22Rv1 (cell line): ENCODE measurements around the gene PDK2.

Experiments used
- ZFX ChIP-seq: fragments of 450-650 bp; IDR thresholded peaks from 2 replicates; pipeline ENCODE4 v1.6.1; 2017; ENCODE audit warnings: antibody characterized with exemption, borderline replicate concordance
- TF ChIP-seq, protein P1 (sequence below): fragments of 450-650 bp; IDR thresholded peaks from 2 replicates; pipeline ENCODE4 v1.5.1; 2017; ENCODE audit warnings: mild to moderate bottlenecking

DNA sequence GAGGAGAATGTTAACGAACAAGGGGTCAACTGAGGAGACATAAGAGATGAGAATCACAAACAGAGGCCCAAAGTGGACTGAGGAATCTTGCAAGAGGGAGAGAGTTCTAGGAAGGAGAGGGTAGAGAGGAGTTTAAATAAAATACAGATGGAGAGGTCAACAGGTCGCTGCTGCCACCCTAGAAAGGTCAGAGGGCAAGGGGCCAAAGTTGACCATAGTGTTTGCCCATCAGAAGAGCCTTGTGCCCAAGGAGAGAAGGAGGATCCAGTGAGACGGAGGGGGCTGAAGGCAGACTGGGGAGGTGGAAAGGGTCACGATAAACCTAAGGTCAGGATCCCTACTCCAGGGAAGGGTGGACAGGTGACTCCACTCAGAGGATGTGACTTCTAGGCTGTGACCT is 46.2 kb upstream of the PDK2 start:
- TF ChIP-seq, protein P1, sequence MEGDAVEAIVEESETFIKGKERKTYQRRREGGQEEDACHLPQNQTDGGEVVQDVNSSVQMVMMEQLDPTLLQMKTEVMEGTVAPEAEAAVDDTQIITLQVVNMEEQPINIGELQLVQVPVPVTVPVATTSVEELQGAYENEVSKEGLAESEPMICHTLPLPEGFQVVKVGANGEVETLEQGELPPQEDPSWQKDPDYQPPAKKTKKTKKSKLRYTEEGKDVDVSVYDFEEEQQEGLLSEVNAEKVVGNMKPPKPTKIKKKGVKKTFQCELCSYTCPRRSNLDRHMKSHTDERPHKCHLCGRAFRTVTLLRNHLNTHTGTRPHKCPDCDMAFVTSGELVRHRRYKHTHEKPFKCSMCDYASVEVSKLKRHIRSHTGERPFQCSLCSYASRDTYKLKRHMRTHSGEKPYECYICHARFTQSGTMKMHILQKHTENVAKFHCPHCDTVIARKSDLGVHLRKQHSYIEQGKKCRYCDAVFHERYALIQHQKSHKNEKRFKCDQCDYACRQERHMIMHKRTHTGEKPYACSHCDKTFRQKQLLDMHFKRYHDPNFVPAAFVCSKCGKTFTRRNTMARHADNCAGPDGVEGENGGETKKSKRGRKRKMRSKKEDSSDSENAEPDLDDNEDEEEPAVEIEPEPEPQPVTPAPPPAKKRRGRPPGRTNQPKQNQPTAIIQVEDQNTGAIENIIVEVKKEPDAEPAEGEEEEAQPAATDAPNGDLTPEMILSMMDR, result no peak
- no peak for TF ChIP-seq ZFX
